HG03135 (cell line): ENCODE results near the gene ZBTB20.

ENCODE experiments used
- ATAC-seq: cut with Tn5 transposase; IDR thresholded peaks from one replicate; pipeline ENCODE4 v1.9.1; 2021; ENCODE audit warnings: mild to moderate bottlenecking, moderate library complexity; ENCODE audit not compliant: unreplicated experiment

The ZBTB20 gene

GRCh38 chr3:115022835-115023398 lies 124.2 kb downstream of the ZBTB20 start:
- ATAC-seq, result no peak

- no peak for ATAC-seq
These were observed 124.9 kb downstream of the ZBTB20 start for GRCh38 chr3:115022199-115022598.

GRCh38 chr3:115021061-115021460 lies 126.0 kb downstream of the ZBTB20 start:
- ATAC-seq, result no peak

- no peak for ATAC-seq
These were observed 127.2 kb downstream of the ZBTB20 start for GRCh38 chr3:115019900-115020299.

- no peak for ATAC-seq
These were observed 128.4 kb downstream of the ZBTB20 start for GRCh38 chr3:115018694-115019093.

GRCh38 chr3:115007966-115008365 lies 139.1 kb downstream of the ZBTB20 start:
- ATAC-seq, result no peak

- ATAC-seq, result no peak
These were observed 142.6 kb downstream of the ZBTB20 start for GRCh38 chr3:115004201-115005140.

- no peak for ATAC-seq
These were observed 148.0 kb downstream of the ZBTB20 start for GRCh38 chr3:114998971-114999579.

- ATAC-seq, result no peak
These were observed 152.3 kb downstream of the ZBTB20 start for GRCh38 chr3:114994554-114995341.

GRCh38 chr3:114985776-114986175 lies 161.3 kb downstream of the ZBTB20 start:
- no peak for ATAC-seq

GRCh38 chr3:114983248-114983647 lies 163.8 kb downstream of the ZBTB20 start:
- no peak for ATAC-seq

- ATAC-seq, result peak; percentile 86
These were observed 172.7 kb downstream of the ZBTB20 start for GRCh38 chr3:114974387-114974786.

GRCh38 chr3:114973536-114973935 lies 173.6 kb downstream of the ZBTB20 start:
- no peak for ATAC-seq

- ATAC-seq, result no peak
These were observed 179.9 kb downstream of the ZBTB20 start for GRCh38 chr3:114967168-114967567.

GRCh38 chr3:114962189-114962588 lies 184.9 kb downstream of the ZBTB20 start:
- ATAC-seq, result no peak

- no peak for ATAC-seq
These were observed 188.2 kb downstream of the ZBTB20 start for GRCh38 chr3:114958930-114959329.

- ATAC-seq, result no peak
These were observed 193.3 kb downstream of the ZBTB20 start for GRCh38 chr3:114953800-114954199.

GRCh38 chr3:114953215-114953799 lies 193.8 kb downstream of the ZBTB20 start:
- ATAC-seq, result no peak

GRCh38 chr3:114942773-114943172 lies 204.3 kb downstream of the ZBTB20 start:
- no peak for ATAC-seq

- no peak for ATAC-seq
These were observed 205.3 kb downstream of the ZBTB20 start for GRCh38 chr3:114941626-114942309.
